ENCODE results near the gene PSD2.

The PSD2 gene

GRCh38 chr5:139861021-139861888 is 65.6 kb downstream of the PSD2 start:
- no peaks in the 10 kb centered on the region for H3K4me1 ChIP-seq (ENCODE audit: control insufficient read depth, insufficient read depth, low read length, unreplicated experiment)
- no peak overlapping the region for H3K27ac ChIP-seq (ENCODE audit: low read depth, low read length)
- no peaks in the 10 kb centered on the region for H3K79me2 ChIP-seq (ENCODE audit: control insufficient read depth, insufficient read depth, low read length, unreplicated experiment)
- no peaks in the 10 kb centered on the region for H3K36me3 ChIP-seq (ENCODE audit: insufficient read depth, low read length)
- no peak overlapping the region for H2AFZ ChIP-seq (ENCODE audit: low read length, unreplicated experiment)
- H3K27me3 ChIP-seq (ENCODE audit: insufficient read depth, low read length): peaks cover 14% of the 10 kb centered on the region
- H3K4me3 ChIP-seq (ENCODE audit: low read depth, low read length): no peak overlapping the region

GRCh38 chr5:139861889-139862207 is 66.2 kb downstream of the PSD2 start:
- peaks cover 15% of the 10 kb centered on the region for H3K27me3 ChIP-seq (ENCODE audit: insufficient read depth, low read length)
- H3K4me1 ChIP-seq (ENCODE audit: control insufficient read depth, insufficient read depth, low read length, unreplicated experiment): no peaks in the 10 kb centered on the region
- H3K4me3 ChIP-seq (ENCODE audit: low read depth, low read length): no peak overlapping the region
- H3K27ac ChIP-seq (ENCODE audit: low read depth, low read length): no peak overlapping the region
- H2AFZ ChIP-seq (ENCODE audit: low read length, unreplicated experiment): no peak overlapping the region
- H3K79me2 ChIP-seq (ENCODE audit: control insufficient read depth, insufficient read depth, low read length, unreplicated experiment): no peaks in the 10 kb centered on the region
- no peaks in the 10 kb centered on the region for H3K36me3 ChIP-seq (ENCODE audit: insufficient read depth, low read length)

GRCh38 chr5:139862313-139862712 is 66.7 kb downstream of the PSD2 start:
- Histone ChIP-seq H3K36me3 (ENCODE audit: insufficient read depth, low read length) (no peaks in the 10 kb centered on the region), H3K27ac (ENCODE audit: low read depth, low read length) (no peak overlapping the region), H3K79me2 (ENCODE audit: control insufficient read depth, insufficient read depth, low read length, unreplicated experiment) (no peaks in the 10 kb centered on the region), H3K4me3 (ENCODE audit: low read depth, low read length) (no peak overlapping the region), H3K27me3 (ENCODE audit: insufficient read depth, low read length) (peaks cover 13% of the 10 kb centered on the region), H2AFZ (ENCODE audit: low read length, unreplicated experiment) (no peak overlapping the region), H3K4me1 (ENCODE audit: control insufficient read depth, insufficient read depth, low read length, unreplicated experiment) (no peaks in the 10 kb centered on the region)

GRCh38 chr5:139862803-139863202 is 67.2 kb downstream of the PSD2 start:
- Histone ChIP-seq H3K27ac (ENCODE audit: low read depth, low read length) (no peak overlapping the region), H3K79me2 (ENCODE audit: control insufficient read depth, insufficient read depth, low read length, unreplicated experiment) (no peaks in the 10 kb centered on the region), H3K4me3 (ENCODE audit: low read depth, low read length) (no peak overlapping the region), H3K4me1 (ENCODE audit: control insufficient read depth, insufficient read depth, low read length, unreplicated experiment) (no peaks in the 10 kb centered on the region), H3K36me3 (ENCODE audit: insufficient read depth, low read length) (no peaks in the 10 kb centered on the region), H3K27me3 (ENCODE audit: insufficient read depth, low read length) (peaks cover 13% of the 10 kb centered on the region), H2AFZ (ENCODE audit: low read length, unreplicated experiment) (no peak overlapping the region)

- Histone ChIP-seq H3K79me2 (ENCODE audit: control insufficient read depth, insufficient read depth, low read length, unreplicated experiment) (no peaks in the 10 kb centered on the region), H3K4me3 (ENCODE audit: low read depth, low read length) (no peak overlapping the region), H3K27me3 (ENCODE audit: insufficient read depth, low read length) (peaks cover 8% of the 10 kb centered on the region), H3K36me3 (ENCODE audit: insufficient read depth, low read length) (no peaks in the 10 kb centered on the region), H3K4me1 (ENCODE audit: control insufficient read depth, insufficient read depth, low read length, unreplicated experiment) (no peaks in the 10 kb centered on the region), H3K27ac (ENCODE audit: low read depth, low read length) (no peak overlapping the region), H2AFZ (ENCODE audit: low read length, unreplicated experiment) (no peak overlapping the region)
These were observed 67.8 kb downstream of the PSD2 start for GRCh38 chr5:139863361-139863760.

- Histone ChIP-seq H3K27me3 (ENCODE audit: insufficient read depth, low read length) (peaks cover 5% of the 10 kb centered on the region), H3K4me1 (ENCODE audit: control insufficient read depth, insufficient read depth, low read length, unreplicated experiment) (no peaks in the 10 kb centered on the region), H3K36me3 (ENCODE audit: insufficient read depth, low read length) (no peaks in the 10 kb centered on the region), H2AFZ (ENCODE audit: low read length, unreplicated experiment) (no peak overlapping the region), H3K27ac (ENCODE audit: low read depth, low read length) (no peak overlapping the region), H3K4me3 (ENCODE audit: low read depth, low read length) (no peak overlapping the region), H3K79me2 (ENCODE audit: control insufficient read depth, insufficient read depth, low read length, unreplicated experiment) (no peaks in the 10 kb centered on the region)
These were observed 68.4 kb downstream of the PSD2 start for GRCh38 chr5:139863855-139864558.

GRCh38 chr5:139864716-139865483 is 69.3 kb downstream of the PSD2 start:
- Histone ChIP-seq H3K4me1 (ENCODE audit: control insufficient read depth, insufficient read depth, low read length, unreplicated experiment) (no peaks in the 10 kb centered on the region), H3K79me2 (ENCODE audit: control insufficient read depth, insufficient read depth, low read length, unreplicated experiment) (no peaks in the 10 kb centered on the region), H2AFZ (ENCODE audit: low read length, unreplicated experiment) (no peak overlapping the region), H3K27ac (ENCODE audit: low read depth, low read length) (no peak overlapping the region), H3K4me3 (ENCODE audit: low read depth, low read length) (no peak overlapping the region), H3K27me3 (ENCODE audit: insufficient read depth, low read length) (peaks cover 5% of the 10 kb centered on the region), H3K36me3 (ENCODE audit: insufficient read depth, low read length) (no peaks in the 10 kb centered on the region)

GRCh38 chr5:139867109-139867508 is 71.5 kb downstream of the PSD2 start:
- Histone ChIP-seq H3K27ac (ENCODE audit: low read depth, low read length) (no peak overlapping the region), H3K36me3 (ENCODE audit: insufficient read depth, low read length) (no peaks in the 10 kb centered on the region), H3K4me3 (ENCODE audit: low read depth, low read length) (no peak overlapping the region), H2AFZ (ENCODE audit: low read length, unreplicated experiment) (no peak overlapping the region), H3K27me3 (ENCODE audit: insufficient read depth, low read length) (peaks cover 7% of the 10 kb centered on the region), H3K4me1 (ENCODE audit: control insufficient read depth, insufficient read depth, low read length, unreplicated experiment) (no peaks in the 10 kb centered on the region), H3K79me2 (ENCODE audit: control insufficient read depth, insufficient read depth, low read length, unreplicated experiment) (no peaks in the 10 kb centered on the region)

GRCh38 chr5:139867581-139867980 is 72.0 kb downstream of the PSD2 start:
- Histone ChIP-seq H3K79me2 (ENCODE audit: control insufficient read depth, insufficient read depth, low read length, unreplicated experiment) (no peaks in the 10 kb centered on the region), H3K27me3 (ENCODE audit: insufficient read depth, low read length) (peaks cover 11% of the 10 kb centered on the region), H3K27ac (ENCODE audit: low read depth, low read length) (no peak overlapping the region), H3K4me1 (ENCODE audit: control insufficient read depth, insufficient read depth, low read length, unreplicated experiment) (no peaks in the 10 kb centered on the region), H3K4me3 (ENCODE audit: low read depth, low read length) (no peak overlapping the region), H2AFZ (ENCODE audit: low read length, unreplicated experiment) (no peak overlapping the region), H3K36me3 (ENCODE audit: insufficient read depth, low read length) (no peaks in the 10 kb centered on the region)

GRCh38 chr5:139869042-139869790 is 73.6 kb downstream of the PSD2 start:
- H3K79me2 ChIP-seq (ENCODE audit: control insufficient read depth, insufficient read depth, low read length, unreplicated experiment): no peaks in the 10 kb centered on the region
- H3K27ac ChIP-seq (ENCODE audit: low read depth, low read length): no peak overlapping the region
- H3K4me1 ChIP-seq (ENCODE audit: control insufficient read depth, insufficient read depth, low read length, unreplicated experiment): no peaks in the 10 kb centered on the region
- peaks cover 18% of the 10 kb centered on the region for H3K27me3 ChIP-seq (ENCODE audit: insufficient read depth, low read length)
- H2AFZ ChIP-seq (ENCODE audit: low read length, unreplicated experiment): no peak overlapping the region
- H3K4me3 ChIP-seq (ENCODE audit: low read depth, low read length): no peak overlapping the region
- no peaks in the 10 kb centered on the region for H3K36me3 ChIP-seq (ENCODE audit: insufficient read depth, low read length)
